Coronary artery (tissue), 2 donors: ENCODE results near the gene KCNQ1.
A peak's percentile ranks its signal among the peaks of the same experiment; 100 is the strongest.

Experiments
- DNase-seq: peaks from one replicate; pipeline ENCODE4 v3.0.0-alpha.2; 2017; ENCODE audit warnings: low spot score
- H3K27ac ChIP-seq, 2 donors: fragments of 200-600 bp; sonication (generic); one replicate each; pipeline ENCODE4 v1.5.1; 2016 to 2019
- H3K4me3 ChIP-seq: fragments of 200-600 bp; sonication (generic); 2 replicates; pipeline ENCODE4 v1.5.1; 2016; ENCODE audit warnings: mild to moderate bottlenecking, moderate library complexity
- TF ChIP-seq, protein P1 (sequence below): fragments of 200-600 bp; sonication (generic); IDR thresholded peaks from one replicate; pipeline ENCODE4 v1.5.1; 2019; ENCODE audit warnings: antibody characterized with exemption

The KCNQ1 gene

DNA sequence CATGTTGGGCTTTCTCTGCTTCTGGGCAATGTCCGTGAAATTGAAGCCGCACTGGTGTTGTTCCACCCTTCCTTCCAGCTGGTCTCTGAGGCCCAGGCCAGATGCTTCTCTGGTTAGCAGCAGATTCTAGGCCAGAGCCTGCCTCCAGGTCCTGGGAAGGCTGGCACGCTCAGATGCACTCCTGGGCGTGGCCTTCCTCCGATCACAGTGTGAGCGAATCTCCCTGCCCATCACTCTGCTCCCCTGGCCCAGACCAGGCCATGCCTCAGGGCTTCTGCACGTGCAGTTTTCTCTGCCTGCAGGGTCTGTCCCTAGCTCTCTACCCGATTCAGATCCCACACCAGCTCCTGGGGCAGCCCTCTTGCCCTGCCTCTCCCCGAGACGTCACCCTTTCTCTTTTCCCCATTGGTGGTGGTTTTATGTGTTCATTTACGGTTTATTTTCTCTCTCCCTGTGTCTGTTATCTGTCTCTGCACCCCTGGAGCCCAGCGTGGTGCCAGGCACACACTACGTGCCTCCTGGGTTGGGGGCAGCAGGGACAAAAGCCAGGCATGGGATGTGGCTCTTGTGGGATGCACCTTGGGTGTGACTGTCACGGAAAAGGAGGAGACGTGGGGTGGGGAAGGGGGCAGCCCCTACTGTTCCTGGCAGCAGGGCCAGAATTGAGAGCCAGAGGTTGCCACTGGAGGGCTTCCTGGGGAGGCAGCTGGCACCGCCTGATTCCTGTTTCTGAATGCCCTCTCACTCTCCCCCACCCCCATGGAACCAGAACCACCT, 66.0 kb downstream of the KCNQ1 start:
- peak overlapping the region in 1 of 2 donors; percentile 75 for H3K27ac ChIP-seq
- TF ChIP-seq, protein P1, sequence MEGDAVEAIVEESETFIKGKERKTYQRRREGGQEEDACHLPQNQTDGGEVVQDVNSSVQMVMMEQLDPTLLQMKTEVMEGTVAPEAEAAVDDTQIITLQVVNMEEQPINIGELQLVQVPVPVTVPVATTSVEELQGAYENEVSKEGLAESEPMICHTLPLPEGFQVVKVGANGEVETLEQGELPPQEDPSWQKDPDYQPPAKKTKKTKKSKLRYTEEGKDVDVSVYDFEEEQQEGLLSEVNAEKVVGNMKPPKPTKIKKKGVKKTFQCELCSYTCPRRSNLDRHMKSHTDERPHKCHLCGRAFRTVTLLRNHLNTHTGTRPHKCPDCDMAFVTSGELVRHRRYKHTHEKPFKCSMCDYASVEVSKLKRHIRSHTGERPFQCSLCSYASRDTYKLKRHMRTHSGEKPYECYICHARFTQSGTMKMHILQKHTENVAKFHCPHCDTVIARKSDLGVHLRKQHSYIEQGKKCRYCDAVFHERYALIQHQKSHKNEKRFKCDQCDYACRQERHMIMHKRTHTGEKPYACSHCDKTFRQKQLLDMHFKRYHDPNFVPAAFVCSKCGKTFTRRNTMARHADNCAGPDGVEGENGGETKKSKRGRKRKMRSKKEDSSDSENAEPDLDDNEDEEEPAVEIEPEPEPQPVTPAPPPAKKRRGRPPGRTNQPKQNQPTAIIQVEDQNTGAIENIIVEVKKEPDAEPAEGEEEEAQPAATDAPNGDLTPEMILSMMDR, result no peak
- peak; percentile 68 for DNase-seq
- no peak overlapping the region for H3K4me3 ChIP-seq

DNA sequence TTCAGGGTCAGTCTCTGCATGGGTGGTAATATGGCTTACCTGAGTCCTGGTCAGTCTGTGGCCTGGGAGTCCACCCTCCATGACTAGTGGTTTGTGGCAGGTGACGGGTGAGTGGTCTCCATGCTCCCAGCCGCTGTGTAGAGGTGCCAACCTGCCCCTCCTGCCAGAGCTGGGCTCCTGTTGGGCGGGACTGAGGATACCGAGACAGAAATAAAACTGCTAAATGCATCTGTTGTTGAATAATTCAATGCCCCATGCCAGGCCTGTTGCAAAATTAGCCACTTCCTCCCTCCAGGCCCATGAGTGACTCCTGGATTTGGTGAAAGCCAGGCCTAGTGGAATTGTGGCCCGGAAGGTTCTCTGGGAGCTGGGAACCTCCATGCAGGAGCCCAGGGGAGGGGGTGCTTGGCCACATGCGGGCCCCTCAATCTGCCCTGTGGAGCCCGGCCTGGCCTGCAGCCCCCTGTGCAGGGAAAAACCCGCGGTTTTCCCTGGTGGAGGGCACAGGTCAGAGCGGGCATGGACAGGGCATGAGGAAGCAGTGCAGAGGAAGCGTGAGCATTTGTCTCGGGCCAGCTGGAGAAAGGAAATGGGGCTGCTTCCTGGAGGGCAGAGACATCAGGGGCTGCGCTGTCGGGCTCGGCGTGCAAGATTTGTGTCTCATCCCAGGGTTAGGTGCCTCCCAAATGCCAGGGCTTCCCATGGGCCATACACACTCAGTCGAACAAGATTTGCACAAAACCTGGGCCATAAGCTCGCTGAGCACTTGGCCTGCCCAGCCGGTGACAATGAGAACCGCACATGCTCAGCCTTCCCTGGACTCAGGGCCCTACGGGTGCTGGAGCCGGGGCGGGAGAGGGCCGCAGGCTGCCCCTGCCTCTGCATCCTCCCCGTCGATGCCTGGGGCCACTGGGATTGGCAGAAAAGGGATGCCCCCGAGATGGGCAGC, 66.9 kb downstream of the KCNQ1 start:
- peak; percentile 69 for DNase-seq
- TF ChIP-seq, protein P1, result no peak
- Histone ChIP-seq H3K27ac (peak overlapping the region in 1 of 2 donors; percentile 75), H3K4me3 (no peak overlapping the region)

DNA sequence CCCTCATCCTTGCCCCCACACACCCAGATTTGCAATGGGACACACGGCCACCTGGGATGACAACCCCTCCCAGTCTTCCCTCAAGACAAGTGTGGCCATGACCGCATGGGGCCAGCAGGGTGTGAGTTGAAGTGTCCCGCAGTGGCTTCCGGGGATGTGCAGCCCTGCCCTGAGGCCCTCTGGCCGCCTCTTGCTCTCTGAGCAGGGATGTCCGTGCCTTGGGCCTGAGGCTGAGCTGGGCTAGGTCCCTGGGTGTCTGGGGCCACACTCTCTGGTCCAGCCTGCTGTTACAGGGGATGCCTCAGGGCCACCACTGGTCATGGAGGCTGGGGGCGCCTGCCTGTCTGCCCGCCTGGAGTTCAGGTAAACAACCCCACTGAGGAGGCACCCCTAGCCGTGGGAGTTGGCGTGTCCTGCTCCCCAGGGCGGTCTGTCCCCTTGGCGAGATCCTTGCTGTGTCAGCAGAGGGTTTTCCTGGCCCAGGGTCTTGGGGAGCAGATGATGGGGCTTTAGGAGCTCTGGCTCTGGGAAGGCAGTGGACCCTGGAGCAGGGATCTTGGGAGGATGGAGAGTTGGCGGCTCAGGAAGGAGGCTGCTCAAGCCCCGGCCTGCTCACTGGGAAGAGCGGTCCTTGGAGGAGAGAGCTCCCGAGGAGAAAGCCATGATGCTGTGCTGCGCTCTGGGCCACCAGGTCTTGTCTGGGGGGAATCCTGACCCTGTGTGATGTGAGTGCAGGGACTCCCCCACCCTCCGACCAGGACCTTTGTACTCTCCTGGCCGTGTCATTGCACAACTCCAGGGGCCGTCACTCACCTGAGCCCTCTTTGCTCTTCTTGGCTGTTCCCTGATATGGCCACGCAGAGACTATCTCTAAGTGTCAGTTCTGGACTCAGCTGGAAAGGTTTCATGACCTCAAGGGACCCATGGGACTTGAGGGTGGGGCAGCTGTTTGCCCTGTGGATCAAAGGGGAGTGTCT, 67.9 kb downstream of the KCNQ1 start:
- DNase-seq, result peak; percentile 65
- TF ChIP-seq, protein P1, result no peak
- no peak overlapping the region for H3K4me3 ChIP-seq
- peak overlapping the region in 1 of 2 donors; percentile 75 for H3K27ac ChIP-seq

DNA sequence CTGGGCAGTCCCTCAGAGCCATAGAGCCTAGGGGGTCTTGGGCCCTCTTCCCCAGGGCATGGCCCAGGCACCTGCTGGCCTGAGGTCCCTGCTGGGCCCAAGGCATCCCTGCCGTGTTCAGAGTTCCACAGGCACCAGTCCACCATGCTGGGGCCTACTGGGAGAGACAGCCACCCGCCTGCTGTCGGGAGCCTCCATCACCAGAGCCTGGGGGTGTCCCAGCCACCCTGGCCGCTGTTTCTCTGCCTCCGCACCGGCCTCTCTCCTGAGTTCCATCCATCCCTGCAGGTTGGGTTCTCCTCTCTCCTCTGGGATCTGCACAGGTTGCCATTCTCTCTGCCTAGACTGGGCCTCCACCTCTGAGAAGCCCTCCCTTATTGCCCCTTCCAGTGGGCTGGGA, 68.6 kb downstream of the KCNQ1 start:
- TF ChIP-seq, protein P1, result no peak
- peak; percentile 66 for DNase-seq
- Histone ChIP-seq H3K4me3 (no peak overlapping the region), H3K27ac (no peak overlapping the region)

DNA sequence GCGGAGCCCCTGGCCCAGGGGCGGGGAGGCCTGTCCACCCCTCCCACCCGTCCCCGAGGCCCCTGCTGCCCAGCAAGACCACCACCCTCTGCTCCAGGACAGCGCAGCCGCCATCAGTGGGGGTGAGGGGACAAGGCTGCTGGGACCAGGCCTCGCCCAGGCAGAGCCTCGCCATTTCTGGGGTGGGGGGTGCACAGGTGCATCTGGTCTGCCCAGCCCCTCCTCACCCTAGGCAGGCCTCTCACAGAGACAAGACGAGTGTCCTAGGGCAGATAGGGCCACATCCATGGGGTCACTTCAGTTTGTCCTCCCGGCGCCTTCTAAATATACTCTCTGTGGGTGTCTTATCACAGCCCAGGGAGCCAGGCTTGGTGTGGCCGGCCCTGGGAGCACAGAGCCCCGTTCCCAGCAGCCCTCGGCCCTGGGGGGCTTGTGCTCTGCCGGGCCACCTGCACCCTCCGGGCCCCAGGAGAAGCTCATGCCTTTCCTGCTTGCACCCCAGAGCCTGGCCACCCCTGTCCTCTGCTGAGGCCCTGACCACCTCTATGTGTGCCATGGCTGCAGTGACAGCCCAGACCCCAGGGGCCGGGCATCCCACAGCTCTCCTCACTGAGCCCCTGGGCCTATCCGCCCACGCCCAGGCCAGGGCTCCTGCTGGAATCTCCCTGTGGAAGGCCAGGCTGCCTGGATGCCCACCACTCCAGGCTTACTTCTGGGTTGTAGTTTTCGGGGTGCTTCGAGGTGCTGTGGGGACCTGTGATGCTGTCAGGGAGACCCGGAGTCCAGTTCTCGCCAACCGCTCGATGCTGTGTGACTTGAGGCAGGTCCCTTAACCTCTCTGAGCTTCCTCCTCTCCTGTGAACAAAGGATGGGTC, 70.8 kb downstream of the KCNQ1 start:
- H3K27ac ChIP-seq, result no peak overlapping the region
- TF ChIP-seq, protein P1, result no peak
- no peak for DNase-seq
- H3K4me3 ChIP-seq, result no peak overlapping the region
